Stomach (tissue), 4 donors: ENCODE measurements around the gene TRIM49C.
"Not testable (repeated sequence)": the region's sequence is repeated elsewhere in the genome, so short reads cannot be mapped to it uniquely, and the experiment has no call there.

Source experiments
- CTCF ChIP-seq, 7 experiments: fragments of 450-650 bp in 4 of 7; fragments of 200-600 bp in 3 of 7; sonication (generic) in 3 of 7; IDR thresholded peaks; one replicate each; pipeline ENCODE4 v1.5.1; 2016 to 2019; ENCODE audit warnings: antibody characterized with exemption in 7 of 7, control low read depth in 2 of 7, mild to moderate bottlenecking in 1 of 7
- EP300 ChIP-seq: sonication (generic); formaldehyde crosslinking; IDR thresholded peaks from one replicate; pipeline ENCODE4 v1.6.1; 2017; ENCODE audit warnings: antibody characterized with exemption
- POLR2A ChIP-seq, 4 donors: fragments of 450-650 bp; IDR thresholded peaks; one replicate each; pipeline ENCODE4 v1.6.1; 2016; ENCODE audit warnings: antibody characterized with exemption in 4 of 4, control low read depth in 2 of 4, mild to moderate bottlenecking in 1 of 4, moderate library complexity in 1 of 4
- POLR2AphosphoS5 ChIP-seq, 3 donors: sonication (generic); formaldehyde crosslinking; IDR thresholded peaks; one replicate each; pipeline ENCODE4 v1.6.1; 2016; ENCODE audit warnings: antibody characterized with exemption in 3 of 3

GRCh38 chr11:90053545-90053944 lies 22.6 kb downstream of the TRIM49C start:
- not testable (repeated sequence) for TF ChIP-seq CTCF (IDR thresholded peaks at IDR 0.05); POLR2A (IDR thresholded peaks at IDR 0.05); EP300; POLR2AphosphoS5 (IDR thresholded peaks at IDR 0.05)
